ENCODE results near the gene DLL1.
A peak's percentile ranks its signal among the peaks of the same experiment; 100 is the strongest.

The DLL1 gene

GRCh38 chr6:170295510-170296422, 4.9 kb upstream of the DLL1 start:
- DNase-seq = peak; percentile 6

- no peak for DNase-seq
These were observed 4.1 kb upstream of the DLL1 start for GRCh38 chr6:170294813-170295509.

GRCh38 chr6:170294298-170294730, 3.4 kb upstream of the DLL1 start:
- DNase-seq = no peak

- peak; percentile 13 for DNase-seq
These were observed 2.7 kb upstream of the DLL1 start for GRCh38 chr6:170293341-170294231.

- DNase-seq = peak; percentile 71
These were observed 1.7 kb upstream of the DLL1 start for GRCh38 chr6:170292407-170293158.

- DNase-seq = no peak
These were observed 1.2 kb upstream of the DLL1 start for GRCh38 chr6:170292111-170292406.

- peak; percentile 76 for DNase-seq
These were observed 613 bp upstream of the DLL1 start for GRCh38 chr6:170291271-170292110.

GRCh38 chr6:170289951-170290295, 955 bp downstream of the DLL1 start:
- DNase-seq = no peak

GRCh38 chr6:170289180-170289931, 1.5 kb downstream of the DLL1 start:
- DNase-seq = no peak

GRCh38 chr6:170288852-170289179, 2.1 kb downstream of the DLL1 start:
- DNase-seq = no peak

GRCh38 chr6:170288091-170288631, 2.7 kb downstream of the DLL1 start:
- DNase-seq = no peak

- DNase-seq = no peak
These were observed 3.5 kb downstream of the DLL1 start for GRCh38 chr6:170287371-170287876.

- DNase-seq = peak; percentile 71
These were observed 4.0 kb downstream of the DLL1 start for GRCh38 chr6:170286934-170287265.

GRCh38 chr6:170286246-170286933, 4.5 kb downstream of the DLL1 start:
- peak; percentile 71 for DNase-seq

GRCh38 chr6:170285482-170285881, 5.4 kb downstream of the DLL1 start:
- DNase-seq = peak; percentile 33

GRCh38 chr6:170284866-170285469, 5.9 kb downstream of the DLL1 start:
- DNase-seq = no peak

- no peak for DNase-seq
These were observed 6.6 kb downstream of the DLL1 start for GRCh38 chr6:170284126-170284773.

- no peak for DNase-seq
These were observed 7.4 kb downstream of the DLL1 start for GRCh38 chr6:170283212-170284081.

Measured in midbrain (tissue), 1 donor.